Endodermal cell (in vitro differentiated cells): ENCODE results near the gene AMFR. TPM values are rescaled to one million over a fixed set of nuclear protein-coding genes. Genes with fewer than 3 reads are reported as not detected.
A peak's percentile ranks its signal among the peaks of the same experiment; 100 is the strongest.

Experiments used
- DNase-seq: peaks from one replicate; pipeline ENCODE4 v3.0.0-alpha.2; 2017
- H3K27ac ChIP-seq: 2 replicates; pipeline ENCODE4 v1.5.1; 2013; ENCODE audit warnings: mild to moderate bottlenecking, low read depth, low read length, moderate library complexity
- H3K27me3 ChIP-seq: 2 replicates; pipeline ENCODE4 v1.6.1; 2013; ENCODE audit warnings: mild to moderate bottlenecking, low read length, moderate library complexity; ENCODE audit not compliant: insufficient read depth, control insufficient read depth, poor library complexity, severe bottlenecking
- H3K36me3 ChIP-seq: 2 replicates; pipeline ENCODE4 v1.7.0; 2013; ENCODE audit warnings: mild to moderate bottlenecking, low read length, moderate library complexity; ENCODE audit not compliant: control insufficient read depth, insufficient read depth
- H3K4me1 ChIP-seq: one replicate; pipeline ENCODE4 v1.7.0; 2013; ENCODE audit warnings: low read length; ENCODE audit not compliant: control insufficient read depth, insufficient read depth
- H3K4me3 ChIP-seq: 2 replicates; pipeline ENCODE4 v1.5.1; 2013; ENCODE audit warnings: mild to moderate bottlenecking, low read length, moderate library complexity
- H3K9ac ChIP-seq: 2 replicates; pipeline ENCODE4 v1.6.1; 2013; ENCODE audit warnings: mild to moderate bottlenecking, low read length, moderate library complexity; ENCODE audit not compliant: poor library complexity, severe bottlenecking; ENCODE audit errors: extremely low read depth
- H3K9me3 ChIP-seq: 2 replicates; pipeline ENCODE4 v1.6.1; 2013; ENCODE audit warnings: mild to moderate bottlenecking, low read length, moderate library complexity; ENCODE audit not compliant: control insufficient read depth
- H3K27ac Mint-ChIP-seq: 2 replicates; pipeline ENCODE4 v1.8.0; 2020; ENCODE audit warnings: mixed read lengths
- H3K27me3 Mint-ChIP-seq: 2 replicates; pipeline ENCODE4 v1.8.0; 2021; ENCODE audit warnings: mild to moderate bottlenecking, mixed read lengths; ENCODE audit not compliant: insufficient read depth
- H3K36me3 Mint-ChIP-seq: 2 replicates; pipeline ENCODE4 v1.8.0; 2020; ENCODE audit warnings: low read depth, mixed read lengths
- H3K4me1 Mint-ChIP-seq: 2 replicates; pipeline ENCODE4 v1.8.0; 2020; ENCODE audit warnings: mixed read lengths
- H3K4me3 Mint-ChIP-seq: 2 replicates; pipeline ENCODE4 v1.8.0; 2020; ENCODE audit warnings: mild to moderate bottlenecking, moderate library complexity, mixed read lengths
- H3K9me3 Mint-ChIP-seq: 2 replicates; pipeline ENCODE4 v1.8.0; 2020; ENCODE audit warnings: mild to moderate bottlenecking, mixed read lengths
- WGBS, 2 experiments: methylation state at CpG; one replicate each; pipeline versions ENCODE4 v1.1.5 to v1.1.7; 2013; ENCODE audit warnings: missing lambda C conversion rate in 2 of 2, mixed read lengths in 1 of 2; ENCODE audit not compliant: insufficient coverage in 1 of 2, insufficient read length in 1 of 2; 5-methylcytosine and 5-hydroxymethylcytosine counted together
- total RNA-seq, 2 donors: library from RNA; stranded (reverse); fragmentation: NEBNext Ultra II Directional in 1 of 2; extraction: Animal tissue kit (Norgen Biotek cat#: 25700) in 1 of 2; gene quantifications; 2 replicates in 1 of 2; 3 replicates in 1 of 2; pipeline ENCODE4 v1.2.1, GENCODE V29; 2021
- TF ChIP-seq, protein P1 (sequence below): fragments of 200-600 bp; sonication (generic); conservative IDR thresholded peaks from 2 replicates; pipeline ENCODE4 v1.5.0; 2021; ENCODE audit warnings: antibody characterized with exemption, mild to moderate bottlenecking

AMFR gene
- total RNA-seq, 2 donors from 2014 or later, result 77.0 to 81.6 TPM

DNA sequence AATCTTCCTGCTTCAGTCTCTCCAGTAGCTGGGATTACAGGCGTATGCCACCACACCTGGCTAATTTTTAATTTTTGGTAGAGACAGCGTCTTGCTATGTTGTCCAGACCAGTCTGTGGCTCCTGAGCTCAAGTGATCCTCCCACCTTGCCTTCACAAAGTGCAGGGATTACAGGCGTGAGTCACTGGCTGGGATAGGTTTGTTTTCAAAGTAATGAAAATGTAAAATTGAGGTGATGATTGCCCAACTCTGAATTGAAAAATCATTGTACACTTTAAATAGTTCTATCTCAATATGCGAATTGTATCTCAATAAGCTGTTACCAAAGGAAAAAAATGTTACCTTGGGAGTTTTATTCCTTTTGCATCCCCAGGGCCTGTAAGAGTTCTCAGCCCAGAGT, 1.2 kb upstream of the AMFR start:
- H3K9me3 Mint-ChIP-seq, result no peaks in the 10 kb centered on the region
- H3K27me3 ChIP-seq, result no peaks in the 10 kb centered on the region
- TF ChIP-seq, protein P1, sequence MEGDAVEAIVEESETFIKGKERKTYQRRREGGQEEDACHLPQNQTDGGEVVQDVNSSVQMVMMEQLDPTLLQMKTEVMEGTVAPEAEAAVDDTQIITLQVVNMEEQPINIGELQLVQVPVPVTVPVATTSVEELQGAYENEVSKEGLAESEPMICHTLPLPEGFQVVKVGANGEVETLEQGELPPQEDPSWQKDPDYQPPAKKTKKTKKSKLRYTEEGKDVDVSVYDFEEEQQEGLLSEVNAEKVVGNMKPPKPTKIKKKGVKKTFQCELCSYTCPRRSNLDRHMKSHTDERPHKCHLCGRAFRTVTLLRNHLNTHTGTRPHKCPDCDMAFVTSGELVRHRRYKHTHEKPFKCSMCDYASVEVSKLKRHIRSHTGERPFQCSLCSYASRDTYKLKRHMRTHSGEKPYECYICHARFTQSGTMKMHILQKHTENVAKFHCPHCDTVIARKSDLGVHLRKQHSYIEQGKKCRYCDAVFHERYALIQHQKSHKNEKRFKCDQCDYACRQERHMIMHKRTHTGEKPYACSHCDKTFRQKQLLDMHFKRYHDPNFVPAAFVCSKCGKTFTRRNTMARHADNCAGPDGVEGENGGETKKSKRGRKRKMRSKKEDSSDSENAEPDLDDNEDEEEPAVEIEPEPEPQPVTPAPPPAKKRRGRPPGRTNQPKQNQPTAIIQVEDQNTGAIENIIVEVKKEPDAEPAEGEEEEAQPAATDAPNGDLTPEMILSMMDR, result no peak
- 92 to 100% methylated on average over 2 to 4 of the region's 4 CpGs for WGBS, 2 experiments
- no peaks in the 10 kb centered on the region for H3K9me3 ChIP-seq
- H3K27ac ChIP-seq, result no peak overlapping the region
- DNase-seq, result no peak
- peaks cover 24% of the 10 kb centered on the region for H3K36me3 ChIP-seq
- H3K27me3 Mint-ChIP-seq, result no peaks in the 10 kb centered on the region
- no peak overlapping the region for H3K4me3 ChIP-seq
- peak overlapping the region; percentile 45 for H3K4me3 Mint-ChIP-seq
- H3K27ac Mint-ChIP-seq, result no peak overlapping the region
- peaks cover 10% of the 10 kb centered on the region for H3K4me1 ChIP-seq
- H3K9ac ChIP-seq, result no peak overlapping the region
- H3K36me3 Mint-ChIP-seq, result peaks cover 11% of the 10 kb centered on the region
- H3K4me1 Mint-ChIP-seq, result peaks cover 26% of the 10 kb centered on the region

DNA sequence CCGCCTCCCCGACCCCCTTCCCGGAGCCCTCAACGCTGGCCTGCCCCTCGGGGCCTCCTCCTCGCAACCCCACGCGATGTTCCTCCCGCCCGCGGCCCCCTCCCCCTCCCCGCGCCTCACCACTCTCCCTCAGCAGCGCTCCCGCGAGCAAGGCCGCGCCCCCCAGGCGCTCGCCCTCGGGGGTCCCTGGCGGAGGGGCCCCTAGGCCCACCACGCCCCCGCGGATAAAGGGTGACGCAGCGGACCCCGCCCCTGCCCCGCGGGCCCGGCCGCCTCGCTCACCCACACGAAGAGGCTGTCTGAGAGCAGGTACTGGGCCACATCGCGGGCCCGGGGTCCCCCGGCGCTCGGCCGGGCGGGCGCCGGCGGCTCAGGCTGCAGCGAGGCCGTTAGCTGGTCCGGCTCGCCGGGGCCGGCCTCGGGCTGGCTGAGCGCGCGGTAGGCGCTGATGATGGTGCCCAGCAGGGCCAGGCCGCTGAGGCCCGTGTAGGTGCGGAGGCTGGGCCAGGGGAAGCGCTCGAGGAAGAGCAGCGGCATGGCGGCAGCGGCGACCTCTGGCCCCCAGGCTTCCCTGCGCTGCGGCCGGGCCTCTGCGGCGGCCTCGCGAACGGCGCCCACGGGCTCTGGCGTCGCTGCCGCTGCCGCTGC, 430 bp downstream of the AMFR start:
- H3K4me3 Mint-ChIP-seq, result peak overlapping the region; percentile 82
- DNase-seq, result peak; percentile 79
- Histone ChIP-seq H3K9me3 (no peaks in the 10 kb centered on the region), H3K9ac (peak overlapping the region; percentile 53), H3K27me3 (no peaks in the 10 kb centered on the region), H3K27ac (no peak overlapping the region), H3K4me1 (peaks cover 10% of the 10 kb centered on the region), H3K4me3 (peak overlapping the region; percentile 90), H3K36me3 (peaks cover 9% of the 10 kb centered on the region)
- no peaks in the 10 kb centered on the region for H3K9me3 Mint-ChIP-seq
- TF ChIP-seq, protein P1, result no peak
- no peaks in the 10 kb centered on the region for H3K27me3 Mint-ChIP-seq
- H3K27ac Mint-ChIP-seq, result no peak overlapping the region
- WGBS, 2 experiments, result 0% methylated on average over 21 to 79 of the region's 79 CpGs
- no peaks in the 10 kb centered on the region for H3K36me3 Mint-ChIP-seq
- peaks cover 36% of the 10 kb centered on the region for H3K4me1 Mint-ChIP-seq

DNA sequence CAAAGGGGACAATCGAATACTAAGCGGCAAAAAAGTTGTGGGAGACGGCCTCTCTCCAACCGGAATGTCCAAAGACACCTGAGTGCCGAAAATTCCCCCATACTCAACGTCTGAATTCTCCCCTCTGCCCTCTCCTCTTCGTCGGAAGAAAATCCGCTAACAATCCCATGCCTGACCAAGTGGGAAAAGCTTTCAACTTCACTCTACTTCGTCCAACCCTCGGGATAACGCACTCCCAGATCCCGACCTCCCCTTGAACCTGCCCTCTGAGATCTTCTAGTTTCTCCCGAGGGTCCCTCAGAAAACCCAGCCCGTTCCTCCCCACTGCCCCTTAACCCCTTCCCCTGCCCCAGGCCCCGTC, 961 bp downstream of the AMFR start:
- peak overlapping the region; percentile 92 for H3K27ac Mint-ChIP-seq
- Histone ChIP-seq H3K27me3 (no peaks in the 10 kb centered on the region), H3K4me1 (peaks cover 10% of the 10 kb centered on the region), H3K36me3 (peaks cover 3% of the 10 kb centered on the region), H3K4me3 (peak overlapping the region; percentile 90), H3K9ac (peak overlapping the region; percentile 50), H3K9me3 (no peaks in the 10 kb centered on the region), H3K27ac (no peak overlapping the region)
- H3K27me3 Mint-ChIP-seq, result no peaks in the 10 kb centered on the region
- H3K36me3 Mint-ChIP-seq, result no peaks in the 10 kb centered on the region
- TF ChIP-seq, protein P1, result no peak
- H3K4me3 Mint-ChIP-seq, result peak overlapping the region; percentile 82
- no peaks in the 10 kb centered on the region for H3K9me3 Mint-ChIP-seq
- 1 to 6% methylated on average over 6 to 16 of the region's 16 CpGs for WGBS, 2 experiments
- DNase-seq, result no peak
- H3K4me1 Mint-ChIP-seq, result peaks cover 36% of the 10 kb centered on the region
